ENCODE measurements around the gene PNPLA7. TPM values are rescaled to one million over a fixed set of nuclear protein-coding genes. Genes with fewer than 3 reads are reported as not detected.

The PNPLA7 gene
- total and polyA plus RNA-seq, 4 donors = 0.75 to 6.5 (median 2.1) TPM

DNA sequence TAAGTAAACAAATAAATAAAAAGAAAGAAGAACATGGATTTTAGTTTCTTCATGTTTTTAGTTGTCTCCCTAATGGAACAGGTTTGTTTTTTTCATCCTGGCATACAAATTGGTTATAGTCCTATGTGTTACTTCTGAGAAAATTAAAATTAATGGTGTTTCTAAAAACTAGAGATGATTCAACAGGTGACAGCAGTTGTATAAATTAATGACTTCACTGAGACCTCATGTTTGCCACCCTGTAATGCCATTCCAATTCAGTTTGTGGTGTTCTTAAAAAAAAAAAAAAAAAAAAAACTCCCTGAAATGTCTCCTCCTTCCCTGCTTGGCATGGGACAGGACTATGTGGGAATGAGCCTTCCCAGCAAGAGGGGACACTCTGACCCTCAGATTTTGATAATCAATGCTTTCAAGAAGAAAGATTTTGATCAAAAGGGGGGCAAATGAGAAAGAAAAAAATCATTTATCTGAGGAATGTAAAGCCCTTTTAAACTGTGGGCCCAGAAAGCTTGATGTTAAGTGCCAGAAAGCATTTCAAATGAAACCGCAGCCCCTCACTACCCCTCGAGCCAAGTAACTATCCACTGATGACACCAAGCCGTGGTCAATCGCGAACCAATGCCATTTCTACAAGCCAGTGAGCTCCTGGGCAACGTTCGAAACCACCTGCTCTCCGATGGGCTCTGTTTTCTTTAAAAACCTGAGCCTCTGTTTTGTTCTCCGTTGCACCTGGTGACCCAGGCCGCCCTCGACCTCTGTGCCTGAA is 128.2 kb downstream of the PNPLA7 start:
- Histone ChIP-seq H3K36me3 (ENCODE audit: control insufficient read depth in 4 of 4, insufficient read depth in 3 of 4, low read depth in 1 of 4, low read length in 3 of 4) (no peaks in the 10 kb centered on the region), H3K4me1 (ENCODE audit: control insufficient read depth in 4 of 4, insufficient read depth in 4 of 4, low read length in 3 of 4) (peaks cover 5 to 17% (median 11%) of the 10 kb centered on the region in 4 donors), H3K27me3 (ENCODE audit: control insufficient read depth in 4 of 4, insufficient read depth in 4 of 4, low read length in 3 of 4) (no peaks in the 10 kb centered on the region), H3K27ac (ENCODE audit: low read depth in 1 of 2, low read length in 2 of 2) (peak overlapping the region in 1 of 2 donors; percentile 42), H3K9ac (ENCODE audit: low read depth in 1 of 2, low read length in 2 of 2) (peak overlapping the region; percentile 4 to 77), H3K9me3 (ENCODE audit: control insufficient read depth in 4 of 4, low read length in 3 of 4) (no peaks in the 10 kb centered on the region), H3K4me3 (ENCODE audit: low read depth in 1 of 3, low read length in 3 of 3) (peak overlapping the region; percentile 66 to 98 (median 89))
- 3% methylated on average over 11 of the region's 11 CpGs for WGBS
- TF ChIP-seq GABPA (IDR thresholded peaks at IDR 0.05 in 1 of 2, conservative IDR thresholded peaks at IDR 0.05 in 1 of 2) (no peak), EGR1 (IDR thresholded peaks at IDR 0.05; ENCODE audit: low read depth in 2 of 2) (no peak), NR2F2 (IDR thresholded peaks at IDR 0.05) (no peak), YY1 (IDR thresholded peaks at IDR 0.05) (no peak), SP1 (IDR thresholded peaks at IDR 0.05) (no peak), RAD21 (IDR thresholded peaks at IDR 0.05) (no peak), HNF4A (conservative IDR thresholded peaks at IDR 0.05) (no peak), FOXA2 (IDR thresholded peaks at IDR 0.05) (no peak)
- TF ChIP-seq, protein P1, sequence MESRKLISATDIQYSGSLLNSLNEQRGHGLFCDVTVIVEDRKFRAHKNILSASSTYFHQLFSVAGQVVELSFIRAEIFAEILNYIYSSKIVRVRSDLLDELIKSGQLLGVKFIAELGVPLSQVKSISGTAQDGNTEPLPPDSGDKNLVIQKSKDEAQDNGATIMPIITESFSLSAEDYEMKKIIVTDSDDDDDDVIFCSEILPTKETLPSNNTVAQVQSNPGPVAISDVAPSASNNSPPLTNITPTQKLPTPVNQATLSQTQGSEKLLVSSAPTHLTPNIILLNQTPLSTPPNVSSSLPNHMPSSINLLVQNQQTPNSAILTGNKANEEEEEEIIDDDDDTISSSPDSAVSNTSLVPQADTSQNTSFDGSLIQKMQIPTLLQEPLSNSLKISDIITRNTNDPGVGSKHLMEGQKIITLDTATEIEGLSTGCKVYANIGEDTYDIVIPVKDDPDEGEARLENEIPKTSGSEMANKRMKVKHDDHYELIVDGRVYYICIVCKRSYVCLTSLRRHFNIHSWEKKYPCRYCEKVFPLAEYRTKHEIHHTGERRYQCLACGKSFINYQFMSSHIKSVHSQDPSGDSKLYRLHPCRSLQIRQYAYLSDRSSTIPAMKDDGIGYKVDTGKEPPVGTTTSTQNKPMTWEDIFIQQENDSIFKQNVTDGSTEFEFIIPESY (IDR thresholded peaks at IDR 0.05) = no peak
- DNase-seq (ENCODE audit: low spot score) = no peak

DNA sequence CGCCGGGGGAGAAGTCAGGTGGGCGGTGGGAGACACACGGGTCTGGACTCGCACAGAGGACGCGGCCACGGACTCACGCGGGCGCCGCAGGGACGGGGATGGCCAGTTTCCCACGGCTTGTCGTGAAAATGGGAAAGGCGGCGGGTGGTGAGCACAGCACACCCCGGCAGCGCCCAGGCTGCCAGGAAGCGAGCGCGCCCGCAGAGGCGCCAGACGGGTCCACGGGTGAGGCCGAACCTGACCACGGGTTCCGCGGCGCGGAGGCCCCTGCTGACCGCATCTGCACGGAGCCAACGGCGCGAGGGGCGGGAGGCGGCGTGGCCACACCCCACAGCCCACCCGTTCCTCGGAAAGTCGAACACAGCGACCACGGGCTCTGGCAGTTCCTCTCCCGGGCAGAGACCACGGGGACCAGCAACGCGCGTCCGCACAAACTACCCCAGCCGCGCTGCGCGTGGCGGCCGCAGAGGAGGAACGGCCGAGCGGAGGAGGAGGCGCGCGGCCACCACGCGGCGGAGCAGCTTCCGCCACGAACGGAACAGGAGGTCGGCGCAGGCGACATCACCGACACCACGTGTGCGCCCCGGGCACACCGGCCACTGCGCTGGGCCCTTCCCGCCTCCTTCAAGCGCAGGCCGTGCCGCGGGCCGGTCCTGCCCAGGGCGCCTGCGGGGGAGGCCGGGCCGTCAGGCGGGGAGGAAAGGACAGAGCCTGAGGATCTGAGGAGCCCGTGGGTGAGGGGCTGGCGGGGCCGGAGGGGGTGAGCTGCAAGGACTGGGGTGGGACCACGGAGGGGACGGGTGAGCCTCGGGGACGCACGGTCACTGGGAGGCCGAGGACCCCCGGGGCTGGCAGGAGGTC is 132.8 kb downstream of the PNPLA7 start:
- Histone ChIP-seq H3K27ac (ENCODE audit: low read depth in 1 of 2, low read length in 2 of 2) (no peak overlapping the region), H3K9ac (ENCODE audit: low read depth in 1 of 2, low read length in 2 of 2) (no peak overlapping the region), H3K4me3 (ENCODE audit: low read depth in 1 of 3, low read length in 3 of 3) (no peak overlapping the region), H3K9me3 (ENCODE audit: control insufficient read depth in 4 of 4, low read length in 3 of 4) (no peaks in the 10 kb centered on the region), H3K36me3 (ENCODE audit: control insufficient read depth in 4 of 4, insufficient read depth in 3 of 4, low read depth in 1 of 4, low read length in 3 of 4) (no peaks in the 10 kb centered on the region), H3K4me1 (ENCODE audit: control insufficient read depth in 4 of 4, insufficient read depth in 4 of 4, low read length in 3 of 4) (peaks cover 3 to 9% (median 6%) of the 10 kb centered on the region in 4 donors), H3K27me3 (ENCODE audit: control insufficient read depth in 4 of 4, insufficient read depth in 4 of 4, low read length in 3 of 4) (no peaks in the 10 kb centered on the region)
- TF ChIP-seq YY1 (IDR thresholded peaks at IDR 0.05) (no peak), SP1 (IDR thresholded peaks at IDR 0.05) (no peak), JUND (IDR thresholded peaks at IDR 0.05) (no peak), NR2F2 (IDR thresholded peaks at IDR 0.05) (no peak), HNF4G (IDR thresholded peaks at IDR 0.05) (no peak)
- TF ChIP-seq, protein P2, sequence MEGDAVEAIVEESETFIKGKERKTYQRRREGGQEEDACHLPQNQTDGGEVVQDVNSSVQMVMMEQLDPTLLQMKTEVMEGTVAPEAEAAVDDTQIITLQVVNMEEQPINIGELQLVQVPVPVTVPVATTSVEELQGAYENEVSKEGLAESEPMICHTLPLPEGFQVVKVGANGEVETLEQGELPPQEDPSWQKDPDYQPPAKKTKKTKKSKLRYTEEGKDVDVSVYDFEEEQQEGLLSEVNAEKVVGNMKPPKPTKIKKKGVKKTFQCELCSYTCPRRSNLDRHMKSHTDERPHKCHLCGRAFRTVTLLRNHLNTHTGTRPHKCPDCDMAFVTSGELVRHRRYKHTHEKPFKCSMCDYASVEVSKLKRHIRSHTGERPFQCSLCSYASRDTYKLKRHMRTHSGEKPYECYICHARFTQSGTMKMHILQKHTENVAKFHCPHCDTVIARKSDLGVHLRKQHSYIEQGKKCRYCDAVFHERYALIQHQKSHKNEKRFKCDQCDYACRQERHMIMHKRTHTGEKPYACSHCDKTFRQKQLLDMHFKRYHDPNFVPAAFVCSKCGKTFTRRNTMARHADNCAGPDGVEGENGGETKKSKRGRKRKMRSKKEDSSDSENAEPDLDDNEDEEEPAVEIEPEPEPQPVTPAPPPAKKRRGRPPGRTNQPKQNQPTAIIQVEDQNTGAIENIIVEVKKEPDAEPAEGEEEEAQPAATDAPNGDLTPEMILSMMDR (IDR thresholded peaks at IDR 0.05; ENCODE audit: low read depth, low read length, missing input control) = no peak
- DNase-seq (ENCODE audit: low spot score) = no peak
- 91% methylated on average over 99 of the region's 99 CpGs for WGBS
